Activated CD8-positive, alpha-beta T cell treated with anti-CD3 and anti-CD28 coated beads, Interleukin-2, amount 10 ng/mL, durations not matched to agents 7 days and 5 days (primary cell): Measurements from ENCODE around the gene RNF167. TPM values are rescaled to one million over a fixed set of nuclear protein-coding genes. Genes with fewer than 3 reads are reported as not detected.

ENCODE experiments used
- ATAC-seq: fragments of 150-1000 bp; cut with Tn5 transposase; one replicate; pipeline ENCODE4 v1.10.0; 2021; ENCODE audit warnings: moderate library complexity
- CTCF ChIA-PET: fragments of 350-600 bp; sonication (Branson Sonifier 250); formaldehyde crosslinking; loops from one replicate; lab custom pipeline; 2021; ENCODE audit warnings: antibody characterized with exemption; lab: Charles Lee
- POLR2A ChIA-PET: fragments of 350-600 bp; sonication (Branson Sonifier 250); formaldehyde crosslinking; loops from one replicate; lab custom pipeline; 2021; ENCODE audit warnings: antibody characterized with exemption; lab: Charles Lee
- DNase-seq: peaks from one replicate; pipeline ENCODE4 v3.0.0-alpha.2; 2020
- H3K27ac Mint-ChIP-seq: one replicate; pipeline ENCODE4 v1.8.0; 2021; ENCODE audit warnings: mild to moderate bottlenecking, mixed read lengths
- H3K27me3 Mint-ChIP-seq: one replicate; pipeline ENCODE4 v1.8.0; 2021; ENCODE audit warnings: low read depth, mixed read lengths
- H3K36me3 Mint-ChIP-seq: one replicate; pipeline ENCODE4 v1.8.0; 2021; ENCODE audit warnings: low read depth, mixed read lengths
- H3K4me1 Mint-ChIP-seq: one replicate; pipeline ENCODE4 v1.8.0; 2021; ENCODE audit warnings: low read depth, mixed read lengths
- H3K4me3 Mint-ChIP-seq: one replicate; pipeline ENCODE4 v1.8.0; 2021; ENCODE audit warnings: mild to moderate bottlenecking, mixed read lengths
- H3K9me3 Mint-ChIP-seq: one replicate; pipeline ENCODE4 v1.8.0; 2022; ENCODE audit warnings: mixed read lengths; ENCODE audit not compliant: insufficient read depth
- total RNA-seq, 2 experiments: library from RNA; stranded (reverse); gene quantifications; one replicate each; pipeline ENCODE4 v1.2.3, GENCODE V29; 2021

The RNF167 gene
- total RNA-seq, 2 experiments from 2014 or later = 239 to 245 TPM

- ChIA-PET CTCF (interaction anchor here (0.8 to 3.4 kb wide), 7 partner anchors 11 to 92 kb away, joined by 3 to 30 read pairs (median 5); partner anchors contain the start of genes C17orf107 and CAMTA2), POLR2A (interaction anchor here (0.8 to 8.2 kb wide), 3 partner anchors 20 to 60 kb away, joined by 3 to 239 read pairs (median 101); partner anchors contain the start of genes ENO3, PFN1, RNF167 and SLC25A11)
- no peak for ATAC-seq
- Mint-ChIP-seq H3K36me3 (peaks cover 47% of the 10 kb centered on the region), H3K4me1 (peaks cover 34% of the 10 kb centered on the region), H3K27ac (no peak overlapping the region), H3K27me3 (no peaks in the 10 kb centered on the region), H3K4me3 (no peak overlapping the region), H3K9me3 (no peaks in the 10 kb centered on the region)
- DNase-seq = peak; percentile 30
Observed at GRCh38 chr17:4969551-4970173, 29.6 kb downstream of the RNF167 start.

GRCh38 chr17:4970273-4970672 is 30.2 kb downstream of the RNF167 start:
- DNase-seq (no peak), ATAC-seq (no peak)
- Mint-ChIP-seq H3K36me3 (peaks cover 44% of the 10 kb centered on the region), H3K27ac (peak overlapping the region; percentile 60), H3K27me3 (no peaks in the 10 kb centered on the region), H3K4me3 (no peak overlapping the region), H3K9me3 (no peaks in the 10 kb centered on the region), H3K4me1 (peaks cover 32% of the 10 kb centered on the region)
- CTCF ChIA-PET = interaction anchor here (0.8 to 3.4 kb wide), 7 partner anchors 10 to 92 kb away, joined by 3 to 30 read pairs (median 5); partner anchors contain the start of gene C17orf107
- POLR2A ChIA-PET = interaction anchor here (0.8 to 8.2 kb wide), 4 partner anchors 21 to 61 kb away, joined by 3 to 239 read pairs (median 52); partner anchors contain the start of genes ENO3, PFN1, RNF167 and SLC25A11

DNA sequence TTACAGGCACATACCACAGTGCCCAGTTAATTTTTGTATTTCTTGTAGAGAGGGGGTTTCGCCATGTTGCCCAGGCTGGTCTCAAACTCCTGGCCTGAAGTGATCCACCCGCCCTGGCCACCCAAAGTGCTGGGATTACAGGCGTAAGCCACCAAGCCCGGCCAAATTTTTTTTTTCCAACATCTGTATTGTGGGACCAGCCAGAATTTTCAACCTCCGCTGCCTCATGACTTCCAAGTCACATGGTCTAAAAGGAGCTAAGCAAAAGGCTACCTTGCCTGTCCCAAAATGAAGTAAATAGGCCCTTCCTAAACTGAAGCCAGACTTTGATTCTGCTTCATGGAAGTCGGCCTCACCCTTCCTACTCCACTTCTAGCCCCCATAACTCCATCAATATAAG is 31.8 kb downstream of the RNF167 start:
- Mint-ChIP-seq H3K27me3 (no peaks in the 10 kb centered on the region), H3K4me1 (peaks cover 21% of the 10 kb centered on the region), H3K27ac (no peak overlapping the region), H3K9me3 (no peaks in the 10 kb centered on the region), H3K36me3 (peaks cover 39% of the 10 kb centered on the region), H3K4me3 (no peak overlapping the region)
- no peak for ATAC-seq
- no peak for DNase-seq
- CTCF ChIA-PET = interaction anchor here (1.6 to 3.4 kb wide), 3 partner anchors 9 to 62 kb away, joined by 5 to 30 read pairs (median 6); no protein-coding TSS in a partner anchor
- POLR2A ChIA-PET = interaction anchor here (1.5 to 8.2 kb wide), 3 partner anchors 23 to 31 kb away, joined by 3 to 239 read pairs (median 101); partner anchors contain the start of genes ENO3, PFN1, RNF167 and SLC25A11

DNA sequence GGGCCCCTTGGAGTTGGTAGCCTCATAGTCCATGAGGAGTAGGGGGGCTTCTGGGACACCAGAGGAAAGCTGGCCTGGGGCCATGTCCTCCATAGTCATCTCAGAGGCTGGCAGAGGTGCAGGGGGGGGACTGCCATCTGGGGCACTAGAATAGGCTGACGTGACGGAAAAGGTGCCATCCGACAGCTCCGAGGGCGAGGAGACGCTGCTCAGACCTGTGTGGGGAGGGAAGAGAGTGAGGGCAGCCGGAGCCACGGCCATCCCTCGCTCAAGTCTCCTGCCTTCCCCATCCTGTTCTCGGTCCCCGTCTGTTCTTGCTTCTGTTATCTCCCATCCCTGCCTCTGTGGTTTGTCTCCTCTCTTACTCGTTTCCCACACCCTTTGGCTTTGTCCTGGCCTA is 32.3 kb downstream of the RNF167 start:
- CTCF ChIA-PET = interaction anchor here (1.9 to 3.4 kb wide), 2 partner anchors 8 to 58 kb away, joined by 5 to 30 read pairs; no protein-coding TSS in a partner anchor
- Mint-ChIP-seq H3K27ac (no peak overlapping the region), H3K4me3 (no peak overlapping the region), H3K9me3 (no peaks in the 10 kb centered on the region), H3K36me3 (peaks cover 43% of the 10 kb centered on the region), H3K4me1 (peaks cover 21% of the 10 kb centered on the region), H3K27me3 (no peaks in the 10 kb centered on the region)
- DNase-seq (no peak), ATAC-seq (no peak)
- POLR2A ChIA-PET = interaction anchor here (8.2 kb wide), 1 partner anchor 23 kb away, joined by 239 read pairs; the partner anchor contains the start of genes ENO3 and PFN1

DNA sequence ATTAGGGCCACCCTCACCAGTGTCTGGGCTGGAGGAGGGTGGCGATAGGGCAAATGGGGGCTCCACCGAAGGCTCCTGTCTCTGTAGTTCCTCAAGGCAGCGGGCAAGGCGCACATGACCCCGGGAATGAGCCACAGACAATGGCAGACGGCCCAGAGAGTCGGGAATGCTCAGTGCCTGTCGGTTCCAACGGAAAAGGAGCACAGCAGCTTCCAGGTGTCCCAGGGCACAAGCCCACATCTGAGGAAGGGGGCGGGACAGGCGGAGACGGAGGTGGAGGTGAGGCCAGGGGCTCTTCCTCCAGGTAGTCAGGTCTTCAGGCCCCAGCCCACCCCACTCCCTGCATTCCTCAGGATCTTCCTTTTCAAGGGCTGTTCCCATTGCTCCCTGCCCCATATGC is 32.7 kb downstream of the RNF167 start:
- Mint-ChIP-seq H3K9me3 (no peaks in the 10 kb centered on the region), H3K4me1 (peaks cover 21% of the 10 kb centered on the region), H3K4me3 (no peak overlapping the region), H3K27me3 (no peaks in the 10 kb centered on the region), H3K27ac (no peak overlapping the region), H3K36me3 (peaks cover 47% of the 10 kb centered on the region)
- ATAC-seq (no peak), DNase-seq (no peak)
- ChIA-PET CTCF (no interaction called here), POLR2A (interaction anchor here (1.1 to 8.2 kb wide), 2 partner anchors 14 to 24 kb away, joined by 4 to 239 read pairs; partner anchors contain the start of genes ENO3 and PFN1)

DNA sequence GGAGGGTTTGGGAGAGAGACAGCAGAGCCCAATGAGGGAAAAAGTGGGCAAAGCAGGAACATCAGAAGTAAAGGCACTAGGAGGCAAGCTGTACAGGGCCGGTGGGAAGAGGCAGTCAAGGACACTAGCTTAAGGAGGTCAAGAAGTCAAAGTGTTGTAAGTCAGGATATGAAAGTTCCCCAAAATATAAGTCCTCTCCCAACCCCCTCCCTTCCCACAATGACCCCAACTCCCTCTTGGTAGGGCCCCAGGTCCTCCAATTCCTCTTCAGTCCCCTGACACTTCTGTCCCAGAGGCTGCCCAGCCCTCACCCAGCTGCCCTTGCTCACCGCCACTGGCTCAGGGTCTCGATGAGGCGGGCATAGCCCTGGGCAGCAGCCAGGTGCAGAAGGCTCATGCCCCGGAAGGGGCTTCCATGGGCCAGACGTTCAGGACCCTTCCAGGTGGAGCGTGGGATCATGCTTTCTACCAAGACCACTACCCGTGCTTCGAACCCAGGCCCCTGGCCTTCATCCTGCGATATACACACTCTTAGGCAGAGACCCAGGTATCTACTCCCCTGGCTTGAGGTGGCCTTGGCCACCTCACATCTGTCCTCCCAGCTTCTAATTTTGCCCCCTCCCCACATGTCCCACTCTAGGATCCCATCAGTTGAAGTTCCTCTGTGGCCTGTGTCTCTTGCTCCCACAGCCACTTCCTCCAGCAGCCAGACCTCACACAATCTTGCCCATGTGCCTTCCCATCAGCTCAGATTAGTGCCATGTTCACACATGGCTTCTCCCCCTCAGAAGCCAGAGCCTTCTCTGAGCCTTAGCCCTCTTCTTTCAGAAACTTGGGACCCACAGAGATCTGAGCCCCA is 33.4 kb downstream of the RNF167 start:
- ChIA-PET POLR2A (interaction anchor here (0.6 to 1.3 kb wide), 3 partner anchors 8 to 513 kb away, joined by 3 to 4 read pairs (median 4); partner anchors contain the start of genes DERL2 and MIS12), CTCF (interaction anchor here (0.7 kb wide), 1 partner anchor 33 kb away, joined by 3 read pairs; the partner anchor contains the start of genes RNF167 and SLC25A11)
- peaks cover 54% of the 10 kb centered on the region for H3K36me3 Mint-ChIP-seq

GRCh38 chr17:4974115-4974670 is 34.1 kb downstream of the RNF167 start:
- Mint-ChIP-seq H3K4me3 (no peak overlapping the region), H3K27ac (peak overlapping the region; percentile 24), H3K27me3 (no peaks in the 10 kb centered on the region), H3K36me3 (peaks cover 60% of the 10 kb centered on the region), H3K9me3 (no peaks in the 10 kb centered on the region), H3K4me1 (peaks cover 21% of the 10 kb centered on the region)
- no peak for ATAC-seq
- DNase-seq = no peak
- ChIA-PET POLR2A (interaction anchor here (0.8 to 1.3 kb wide), 2 partner anchors 9 to 24 kb away, joined by 3 to 4 read pairs; no protein-coding TSS in a partner anchor), CTCF (interaction anchor here (0.7 to 0.9 kb wide), 2 partner anchors 13 to 34 kb away, joined by 3 read pairs; partner anchors contain the start of genes CAMTA2, RNF167 and SLC25A11)

More for the DNA sequence above, 33.4 kb downstream of the RNF167 start:
- Mint-ChIP-seq H3K4me1 (peaks cover 21% of the 10 kb centered on the region), H3K9me3 (no peaks in the 10 kb centered on the region), H3K27me3 (no peaks in the 10 kb centered on the region), H3K27ac (peak overlapping the region; percentile 24), H3K4me3 (no peak overlapping the region)
- DNase-seq (no peak), ATAC-seq (no peak)

GRCh38 chr17:4978726-4979125 is 38.7 kb downstream of the RNF167 start:
- Mint-ChIP-seq H3K4me3 (no peak overlapping the region), H3K36me3 (peaks cover 67% of the 10 kb centered on the region), H3K9me3 (no peaks in the 10 kb centered on the region), H3K27me3 (no peaks in the 10 kb centered on the region), H3K27ac (no peak overlapping the region), H3K4me1 (peaks cover 20% of the 10 kb centered on the region)
- ChIA-PET POLR2A (interaction anchor here (0.7 to 2.5 kb wide), 2 partner anchors 11 to 33 kb away, joined by 3 to 11 read pairs; partner anchors contain the start of gene SPAG7), CTCF (interaction anchor here (0.6 to 4.1 kb wide), 5 partner anchors 9 to 83 kb away, joined by 3 to 23 read pairs (median 6); partner anchors contain the start of gene CAMTA2)
- no peak for ATAC-seq
- DNase-seq = no peak

DNA sequence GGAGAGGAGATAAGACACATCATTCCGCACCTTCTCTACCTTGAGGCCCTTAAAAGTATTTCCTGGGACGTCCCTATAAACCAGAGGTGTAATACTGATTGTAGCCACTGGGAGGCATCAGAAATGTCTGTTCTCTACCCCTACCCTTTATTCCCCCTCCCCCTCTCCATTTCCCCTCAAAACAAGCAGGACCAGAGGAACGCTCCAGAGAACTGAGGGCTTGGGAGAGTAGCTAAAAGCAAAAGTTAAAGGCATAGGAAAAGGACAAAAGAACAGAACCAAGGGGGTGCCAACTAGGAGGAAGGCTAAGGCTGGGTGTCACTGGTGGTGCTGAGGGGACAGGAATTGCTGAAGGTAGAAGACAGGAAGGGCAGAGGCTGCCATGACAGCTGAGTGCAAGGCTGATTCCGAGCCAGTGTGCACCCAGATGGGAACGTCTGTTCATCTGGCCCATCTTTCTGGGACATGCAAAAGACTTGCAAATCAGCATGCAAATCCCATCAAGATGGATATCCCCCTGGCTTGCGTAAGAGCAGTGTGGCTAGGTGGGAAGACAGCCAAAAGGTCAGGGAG is 40.7 kb downstream of the RNF167 start:
- H3K4me3 Mint-ChIP-seq = no peak overlapping the region

DNA sequence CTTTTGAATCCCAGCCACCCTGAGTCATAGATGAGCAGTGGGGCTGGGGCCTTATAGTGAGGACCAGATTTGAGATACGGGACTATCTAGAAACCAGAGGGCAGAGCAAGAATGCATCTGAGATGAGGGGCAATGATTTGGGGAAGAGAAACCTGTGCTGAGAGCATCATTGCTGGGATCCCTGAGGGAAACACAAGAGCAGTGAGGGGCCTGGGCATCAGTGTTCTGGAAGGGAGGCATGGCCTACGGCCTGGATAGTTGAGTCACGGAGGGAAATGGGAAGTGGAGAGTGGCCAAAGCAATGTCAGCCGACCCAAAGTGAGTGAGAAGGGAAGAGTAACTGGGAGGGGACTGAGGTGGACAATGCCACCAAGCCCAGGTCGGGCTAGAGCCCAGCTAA is 42.2 kb downstream of the RNF167 start:
- H3K4me3 Mint-ChIP-seq = no peak overlapping the region
- no peak for ATAC-seq
- H3K9me3 Mint-ChIP-seq = no peaks in the 10 kb centered on the region
- ChIA-PET CTCF (no interaction called here), POLR2A (no interaction called here)
- peaks cover 32% of the 10 kb centered on the region for H3K4me1 Mint-ChIP-seq
- peaks cover 53% of the 10 kb centered on the region for H3K36me3 Mint-ChIP-seq
- peak overlapping the region; percentile 0 for H3K27ac Mint-ChIP-seq
- H3K27me3 Mint-ChIP-seq = no peaks in the 10 kb centered on the region
- no peak for DNase-seq

More for the DNA sequence above, 40.7 kb downstream of the RNF167 start:
- ATAC-seq = peak; percentile 70
- Mint-ChIP-seq H3K36me3 (peaks cover 59% of the 10 kb centered on the region), H3K4me1 (peaks cover 21% of the 10 kb centered on the region), H3K9me3 (no peaks in the 10 kb centered on the region), H3K27ac (peak overlapping the region; percentile 75), H3K27me3 (no peaks in the 10 kb centered on the region)
- CTCF ChIA-PET = interaction anchor here (0.6 to 4.1 kb wide), 18 partner anchors 9 to 278 kb away, joined by 3 to 30 read pairs (median 5); partner anchors contain the start of genes CHRNE, RNF167, SLC25A11 and SPAG7
- peak; percentile 70 for DNase-seq
- POLR2A ChIA-PET = interaction anchor here (0.6 to 2.5 kb wide), 3 partner anchors 13 to 80 kb away, joined by 3 to 11 read pairs (median 3); partner anchors contain the start of gene SPAG7
